C4-2B (cell line): ENCODE results near the gene FRMD4A.

Experiments
- CTCF ChIP-seq: fragments of 450-650 bp; conservative IDR thresholded peaks from 2 replicates; pipeline ENCODE4 v1.5.1; 2017; ENCODE audit warnings: mild to moderate bottlenecking
- ZFX ChIP-seq: fragments of 450-650 bp; IDR thresholded peaks from 2 replicates; pipeline ENCODE4 v1.6.1; 2017

- TF ChIP-seq CTCF (no peak), ZFX (no peak)
Observed at GRCh38 chr10:14063531-14064285, 267.0 kb downstream of the FRMD4A start.
